Measurements from ENCODE around the gene POLR2B. TPM values are rescaled to one million over a fixed set of nuclear protein-coding genes. Genes with fewer than 3 reads are reported as not detected.
"Not testable (repeated sequence)": the region's sequence is repeated elsewhere in the genome, so short reads cannot be mapped to it uniquely, and the experiment has no call there.

POLR2B gene
- total RNA-seq (100 to 1,000 TPM; 127 to 136 TPM), polyA plus RNA-seq (10 to 100 TPM; 53.6 to 69.8 TPM)

GRCh38 chr4:56978750-56979303 lies at the start of gene POLR2B:
Gene POLR2B, plus strand, starts transcription at chr4:56978896. Its CDS starts 90 bp downstream, at chr4:56978986.
- Histone ChIP-seq H3K27ac (ENCODE audit: low read depth, low read length) (peak within 1 kb of the TSS; percentile 85), H3K27me3 (ENCODE audit: insufficient read depth, low read length) (no peaks in the 10 kb centered on the region), H3K4me3 (ENCODE audit: low read length in 2 of 2) (peak within 1 kb of the TSS; percentile 96 to 100), H3K4me1 (ENCODE audit: insufficient read depth, low read length) (peaks cover 68% of the 10 kb centered on the region), H3K36me3 (ENCODE audit: insufficient read depth, low read length) (peaks cover 2% of the 10 kb centered on the region), H3K9me3 (ENCODE audit: control insufficient read depth in 1 of 2, low read length in 2 of 2) (no peaks in the 10 kb centered on the region)
- Mint-ChIP-seq H3K27ac (peak within 1 kb of the TSS; percentile 93 to 99 (median 98)), H3K9me3 (peaks cover 0 to 1% (median 0%) of the 10 kb centered on the region in 8 donors), H3K4me1 (peaks cover 32 to 75% (median 49%) of the 10 kb centered on the region in 4 donors), H3K4me3 (peak within 1 kb of the TSS; percentile 96 to 100 (median 99)), H3K36me3 (peaks cover 4 to 33% of the 10 kb centered on the region in 2 donors), H3K27me3 (no peaks in the 10 kb centered on the region)
- ChIA-PET POLR2A (ENCODE audit: partially characterized antibody) (interaction anchor here (1.1 to 4.7 kb wide), 14 partner anchors 12 to 1433 kb away, joined by 3 to 192 read pairs (median 7); partner anchors contain the start of genes AASDH, CEP135, EXOC1 and PAICS), CTCF (ENCODE audit: partially characterized antibody) (interaction anchor here (1.5 to 3.6 kb wide), 8 partner anchors 9 to 1433 kb away, joined by 4 to 24 read pairs (median 8); partner anchors contain the start of genes CEP135, PAICS, PPAT and REST)
- intact Hi-C loops (cut with micrococcal nuclease): loop anchor here (5.0 kb wide), 4 partner anchors 1032 to 1582 kb away; partner anchors contain the start of genes CEP135, CLOCK, EXOC1 and TMEM165
- peak; percentile 73 to 84 (median 75) for DNase-seq

- intact Hi-C loops (cut with micrococcal nuclease): no loop called here
- Histone ChIP-seq H3K27ac (ENCODE audit: low read depth, low read length) (no peak overlapping the region), H3K4me1 (ENCODE audit: insufficient read depth, low read length) (no peaks in the 10 kb centered on the region), H3K4me3 (ENCODE audit: low read length in 2 of 2) (no peak overlapping the region), H3K9me3 (ENCODE audit: control insufficient read depth in 1 of 2, low read length in 2 of 2) (no peaks in the 10 kb centered on the region), H3K27me3 (ENCODE audit: insufficient read depth, low read length) (no peaks in the 10 kb centered on the region), H3K36me3 (ENCODE audit: insufficient read depth, low read length) (peaks cover 32% of the 10 kb centered on the region)
- Mint-ChIP-seq H3K36me3 (peaks cover 44 to 57% of the 10 kb centered on the region in 2 donors), H3K27me3 (no peaks in the 10 kb centered on the region), H3K4me1 (peaks cover 23 to 39% (median 31%) of the 10 kb centered on the region in 4 donors), H3K27ac (peak overlapping the region in 1 of 7 donors; percentile 57), H3K4me3 (no peak overlapping the region), H3K9me3 (no peaks in the 10 kb centered on the region)
- ChIA-PET CTCF (ENCODE audit: partially characterized antibody) (no interaction called here), POLR2A (ENCODE audit: partially characterized antibody) (no interaction called here)
- DNase-seq: no peak
Observed at GRCh38 chr4:56930638-56931037, 48.1 kb upstream of the POLR2B start.

- no peak for DNase-seq
- Histone ChIP-seq H3K4me3 (ENCODE audit: low read length in 2 of 2) (no peak overlapping the region), H3K36me3 (ENCODE audit: insufficient read depth, low read length) (peaks cover 32% of the 10 kb centered on the region), H3K27me3 (ENCODE audit: insufficient read depth, low read length) (no peaks in the 10 kb centered on the region), H3K9me3 (ENCODE audit: control insufficient read depth in 1 of 2, low read length in 2 of 2) (no peaks in the 10 kb centered on the region), H3K27ac (ENCODE audit: low read depth, low read length) (no peak overlapping the region), H3K4me1 (ENCODE audit: insufficient read depth, low read length) (no peaks in the 10 kb centered on the region)
- H3K4me1 Mint-ChIP-seq: peaks cover 23 to 39% (median 31%) of the 10 kb centered on the region in 4 donors
- ChIA-PET POLR2A (ENCODE audit: partially characterized antibody) (no interaction called here), CTCF (ENCODE audit: partially characterized antibody) (no interaction called here)
- no peaks in the 10 kb centered on the region for H3K27me3 Mint-ChIP-seq
- intact Hi-C loops (cut with micrococcal nuclease): no loop called here
- H3K27ac Mint-ChIP-seq: peak overlapping the region in 1 of 7 donors; percentile 35
- H3K36me3 Mint-ChIP-seq: peaks cover 44 to 58% of the 10 kb centered on the region in 2 donors
- no peak overlapping the region for H3K4me3 Mint-ChIP-seq
- no peaks in the 10 kb centered on the region for H3K9me3 Mint-ChIP-seq
Observed at GRCh38 chr4:56931924-56932323, 46.8 kb upstream of the POLR2B start.

GRCh38 chr4:56937262-56937661 lies 41.4 kb upstream of the POLR2B start:
- Mint-ChIP-seq H3K4me1 (peaks cover 6 to 17% (median 10%) of the 10 kb centered on the region in 4 donors), H3K9me3 (no peaks in the 10 kb centered on the region), H3K36me3 (peaks cover 23 to 42% of the 10 kb centered on the region in 2 donors), H3K4me3 (no peak overlapping the region), H3K27ac (peak overlapping the region in 1 of 7 donors; percentile 56), H3K27me3 (no peaks in the 10 kb centered on the region)
- CTCF ChIA-PET (ENCODE audit: partially characterized antibody): interaction anchor here (0.9 kb wide), 1 partner anchor 23 kb away, joined by 3 read pairs; no protein-coding TSS in a partner anchor
- intact Hi-C loops (cut with micrococcal nuclease): no loop called here
- Histone ChIP-seq H3K27ac (ENCODE audit: low read depth, low read length) (no peak overlapping the region), H3K27me3 (ENCODE audit: insufficient read depth, low read length) (no peaks in the 10 kb centered on the region), H3K36me3 (ENCODE audit: insufficient read depth, low read length) (peaks cover 3% of the 10 kb centered on the region), H3K9me3 (ENCODE audit: control insufficient read depth in 1 of 2, low read length in 2 of 2) (no peaks in the 10 kb centered on the region), H3K4me3 (ENCODE audit: low read length in 2 of 2) (no peak overlapping the region), H3K4me1 (ENCODE audit: insufficient read depth, low read length) (no peaks in the 10 kb centered on the region)
- no peak for DNase-seq
- POLR2A ChIA-PET (ENCODE audit: partially characterized antibody): no interaction called here

GRCh38 chr4:56939826-56940225 lies 38.9 kb upstream of the POLR2B start:
- H3K4me3 Mint-ChIP-seq; H3K36me3 ChIP-seq (ENCODE audit: insufficient read depth, low read length); H3K27me3 Mint-ChIP-seq; H3K27me3 ChIP-seq (ENCODE audit: insufficient read depth, low read length); H3K9me3 Mint-ChIP-seq; H3K27ac ChIP-seq (ENCODE audit: low read depth, low read length); intact Hi-C loops (cut with micrococcal nuclease); H3K27ac Mint-ChIP-seq; H3K4me3 ChIP-seq (ENCODE audit: low read length in 2 of 2); DNase-seq; H3K4me1 Mint-ChIP-seq; H3K4me1 ChIP-seq (ENCODE audit: insufficient read depth, low read length); H3K9me3 ChIP-seq (ENCODE audit: control insufficient read depth in 1 of 2, low read length in 2 of 2); CTCF ChIA-PET (ENCODE audit: partially characterized antibody); POLR2A ChIA-PET (ENCODE audit: partially characterized antibody): not testable (repeated sequence)
- peaks cover 15 to 27% of the 10 kb centered on the region in 2 donors for H3K36me3 Mint-ChIP-seq

GRCh38 chr4:56940403-56940802 lies 38.3 kb upstream of the POLR2B start:
- intact Hi-C loops (cut with micrococcal nuclease): no loop called here
- H3K27ac ChIP-seq (ENCODE audit: low read depth, low read length): no peak overlapping the region
- no peaks in the 10 kb centered on the region for H3K9me3 Mint-ChIP-seq
- POLR2A ChIA-PET (ENCODE audit: partially characterized antibody): no interaction called here
- peaks cover 0 to 6% (median 4%) of the 10 kb centered on the region in 4 donors for H3K4me1 Mint-ChIP-seq
- no peak overlapping the region for H3K27ac Mint-ChIP-seq
- no peak for DNase-seq
- CTCF ChIA-PET (ENCODE audit: partially characterized antibody): no interaction called here
- no peaks in the 10 kb centered on the region for H3K27me3 Mint-ChIP-seq
- no peaks in the 10 kb centered on the region for H3K27me3 ChIP-seq (ENCODE audit: insufficient read depth, low read length)
- no peaks in the 10 kb centered on the region for H3K9me3 ChIP-seq (ENCODE audit: control insufficient read depth in 1 of 2, low read length in 2 of 2)
- H3K36me3 ChIP-seq (ENCODE audit: insufficient read depth, low read length): peaks cover 3% of the 10 kb centered on the region
- H3K4me1 ChIP-seq (ENCODE audit: insufficient read depth, low read length): no peaks in the 10 kb centered on the region
- no peak overlapping the region for H3K4me3 Mint-ChIP-seq
- no peak overlapping the region for H3K4me3 ChIP-seq (ENCODE audit: low read length in 2 of 2)
- peaks cover 15 to 23% of the 10 kb centered on the region in 2 donors for H3K36me3 Mint-ChIP-seq

- H3K27ac Mint-ChIP-seq: no peak overlapping the region
- H3K4me1 Mint-ChIP-seq: peaks cover 0 to 6% (median 3%) of the 10 kb centered on the region in 4 donors
- H3K9me3 Mint-ChIP-seq: no peaks in the 10 kb centered on the region
- peaks cover 15 to 22% of the 10 kb centered on the region in 2 donors for H3K36me3 Mint-ChIP-seq
- H3K27me3 ChIP-seq (ENCODE audit: insufficient read depth, low read length): no peaks in the 10 kb centered on the region
- H3K4me1 ChIP-seq (ENCODE audit: insufficient read depth, low read length): no peaks in the 10 kb centered on the region
- CTCF ChIA-PET (ENCODE audit: partially characterized antibody): interaction anchor here (0.7 kb wide), 1 partner anchor 104 kb away, joined by 3 read pairs; no protein-coding TSS in a partner anchor
- DNase-seq: no peak
- intact Hi-C loops (cut with micrococcal nuclease): no loop called here
- no peak overlapping the region for H3K27ac ChIP-seq (ENCODE audit: low read depth, low read length)
- H3K36me3 ChIP-seq (ENCODE audit: insufficient read depth, low read length): peaks cover 3% of the 10 kb centered on the region
- no peaks in the 10 kb centered on the region for H3K9me3 ChIP-seq (ENCODE audit: control insufficient read depth in 1 of 2, low read length in 2 of 2)
- H3K4me3 Mint-ChIP-seq: no peak overlapping the region
- no peaks in the 10 kb centered on the region for H3K27me3 Mint-ChIP-seq
- POLR2A ChIA-PET (ENCODE audit: partially characterized antibody): no interaction called here
- no peak overlapping the region for H3K4me3 ChIP-seq (ENCODE audit: low read length in 2 of 2)
Observed at GRCh38 chr4:56940971-56941370, 37.7 kb upstream of the POLR2B start.
